GM15510 (cell line): ENCODE measurements around the gene UBB.

ENCODE experiments used
- POLR2A ChIP-seq: IDR thresholded peaks from 3 replicates; pipeline ENCODE4 v1.6.1; 2011; ENCODE audit warnings: borderline replicate concordance; ENCODE audit not compliant: insufficient read length; ENCODE audit errors: extremely low read depth

Gene UBB

GRCh38 chr17:16358394-16358793 lies 22.5 kb upstream of the UBB start:
- TF ChIP-seq POLR2A: no peak

GRCh38 chr17:16361874-16362273 lies 19.0 kb upstream of the UBB start:
- TF ChIP-seq POLR2A: no peak

- TF ChIP-seq POLR2A: no peak
Measured at GRCh38 chr17:16363749-16364536, 16.9 kb upstream of the UBB start.

- TF ChIP-seq POLR2A: no peak
Measured at GRCh38 chr17:16364625-16365024, 16.3 kb upstream of the UBB start.

GRCh38 chr17:16371742-16372141 lies 9.1 kb upstream of the UBB start:
- TF ChIP-seq POLR2A: no peak

- no peak for TF ChIP-seq POLR2A
Measured at GRCh38 chr17:16374146-16374938, 6.5 kb upstream of the UBB start.

GRCh38 chr17:16377941-16378341 lies 3.0 kb upstream of the UBB start:
- TF ChIP-seq POLR2A: no peak

- TF ChIP-seq POLR2A: no peak
Measured at GRCh38 chr17:16378636-16379282, 2.1 kb upstream of the UBB start.

- no peak for TF ChIP-seq POLR2A
Measured at GRCh38 chr17:16379654-16380053, 1.2 kb upstream of the UBB start.

- TF ChIP-seq POLR2A: no peak
Measured at GRCh38 chr17:16381496-16381820, 567 bp downstream of the UBB start.

- TF ChIP-seq POLR2A: no peak
Measured at GRCh38 chr17:16383216-16383615, 2.3 kb downstream of the UBB start.

GRCh38 chr17:16383772-16384287 lies 2.9 kb downstream of the UBB start:
- TF ChIP-seq POLR2A: peak; percentile 7

- TF ChIP-seq POLR2A: no peak
Measured at GRCh38 chr17:16384557-16384956, 3.7 kb downstream of the UBB start.

- no peak for TF ChIP-seq POLR2A
Measured at GRCh38 chr17:16391451-16391850, 10.6 kb downstream of the UBB start.
